ENCODE measurements around the gene MLLT1.

The MLLT1 gene

GRCh38 chr19:6238643-6239281 lies 41.0 kb downstream of the MLLT1 start:
- H3K36me3 ChIP-seq: no peaks in the 10 kb centered on the region
- TF ChIP-seq CTCF (IDR thresholded peaks at IDR 0.05; ENCODE audit: low read depth, low read length): no peak
- H3K9me3 ChIP-seq: no peaks in the 10 kb centered on the region
- H3K4me1 ChIP-seq: peaks cover 60% of the 10 kb centered on the region
- H3K27me3 ChIP-seq: no peaks in the 10 kb centered on the region
- DNase-seq: peak; percentile 14
- H3K4me3 ChIP-seq (ENCODE audit: low read depth, low read length): no peak overlapping the region

GRCh38 chr19:6238256-6238642 lies 41.5 kb downstream of the MLLT1 start:
- no peak for TF ChIP-seq CTCF (IDR thresholded peaks at IDR 0.05; ENCODE audit: low read depth, low read length)
- peaks cover 62% of the 10 kb centered on the region for H3K4me1 ChIP-seq
- no peak overlapping the region for H3K4me3 ChIP-seq (ENCODE audit: low read depth, low read length)
- no peaks in the 10 kb centered on the region for H3K27me3 ChIP-seq
- peak; percentile 16 for DNase-seq
- H3K36me3 ChIP-seq: no peaks in the 10 kb centered on the region
- H3K9me3 ChIP-seq: no peaks in the 10 kb centered on the region

- DNase-seq: peak; percentile 20
- Histone ChIP-seq H3K9me3 (no peaks in the 10 kb centered on the region), H3K4me1 (peaks cover 45% of the 10 kb centered on the region), H3K4me3 (ENCODE audit: low read depth, low read length) (no peak overlapping the region), H3K36me3 (no peaks in the 10 kb centered on the region), H3K27me3 (no peaks in the 10 kb centered on the region)
- no peak for TF ChIP-seq CTCF (IDR thresholded peaks at IDR 0.05; ENCODE audit: low read depth, low read length)
Measured at GRCh38 chr19:6236310-6237291, 43.2 kb downstream of the MLLT1 start.

GRCh38 chr19:6235031-6235951 lies 44.5 kb downstream of the MLLT1 start:
- H3K27me3 ChIP-seq: no peaks in the 10 kb centered on the region
- DNase-seq: peak; percentile 10
- H3K4me1 ChIP-seq: peaks cover 43% of the 10 kb centered on the region
- no peak for TF ChIP-seq CTCF (IDR thresholded peaks at IDR 0.05; ENCODE audit: low read depth, low read length)
- peaks cover under 1% of the 10 kb centered on the region; the same call in 1 of the 2 replicates for H3K36me3 ChIP-seq
- no peaks in the 10 kb centered on the region for H3K9me3 ChIP-seq
- no peak overlapping the region for H3K4me3 ChIP-seq (ENCODE audit: low read depth, low read length)

- H3K36me3 ChIP-seq: peaks cover 6% of the 10 kb centered on the region
- TF ChIP-seq CTCF (IDR thresholded peaks at IDR 0.05; ENCODE audit: low read depth, low read length): no peak
- H3K9me3 ChIP-seq: no peaks in the 10 kb centered on the region
- no peak overlapping the region for H3K4me3 ChIP-seq (ENCODE audit: low read depth, low read length)
- H3K4me1 ChIP-seq: peaks cover 42% of the 10 kb centered on the region
- no peaks in the 10 kb centered on the region for H3K27me3 ChIP-seq
- no peak for DNase-seq
Measured at GRCh38 chr19:6234527-6234926, 45.2 kb downstream of the MLLT1 start.

Measured in BE2C (cell line).